Activated T-helper 17 cell treated with anti-CD3 and anti-CD28 coated beads, Interleukin-2, amount 50 U/mL, for 72 hours (primary cell): Measurements from ENCODE around the gene CPLANE2. TPM values are rescaled to one million over a fixed set of nuclear protein-coding genes. Genes with fewer than 3 reads are reported as not detected.
"Not testable (repeated sequence)": the region's sequence is repeated elsewhere in the genome, so short reads cannot be mapped to it uniquely, and the experiment has no call there.

ENCODE experiments used
- ATAC-seq: fragments of 150-1000 bp; cut with Tn5 transposase; replicated peaks from 2 replicates; pipeline ENCODE4 v1.10.0; 2021; ENCODE audit warnings: mild to moderate bottlenecking, moderate library complexity
- H3K27ac Mint-ChIP-seq: one replicate; pipeline ENCODE4 v1.8.0; 2022; ENCODE audit warnings: mixed read lengths
- H3K27me3 Mint-ChIP-seq: one replicate; pipeline ENCODE4 v1.8.0; 2022; ENCODE audit warnings: mixed read lengths
- H3K36me3 Mint-ChIP-seq: one replicate; pipeline ENCODE4 v1.8.0; 2022; ENCODE audit warnings: low read depth, mild to moderate bottlenecking, mixed read lengths
- H3K4me1 Mint-ChIP-seq: one replicate; pipeline ENCODE4 v1.8.0; 2022; ENCODE audit warnings: mixed read lengths
- H3K4me3 Mint-ChIP-seq: one replicate; pipeline ENCODE4 v1.8.0; 2022; ENCODE audit warnings: mild to moderate bottlenecking, mixed read lengths
- H3K9me3 Mint-ChIP-seq: one replicate; pipeline ENCODE4 v1.8.0; 2022; ENCODE audit warnings: mixed read lengths
- total RNA-seq, 2 donors: library from RNA; stranded (reverse); gene quantifications; one replicate each; pipeline ENCODE4 v1.2.3, GENCODE V29; 2022

CPLANE2 gene
- total RNA-seq, 2 donors from 2014 or later = 3.1 to 7.5 TPM

GRCh38 chr1:16226490-16227179 lies 10.3 kb downstream of the CPLANE2 start:
- no peaks in the 10 kb centered on the region for H3K9me3 Mint-ChIP-seq
- H3K27me3 Mint-ChIP-seq = peaks cover 24% of the 10 kb centered on the region
- H3K4me1 Mint-ChIP-seq = no peaks in the 10 kb centered on the region
- no peak overlapping the region for H3K4me3 Mint-ChIP-seq
- no peak overlapping the region for H3K27ac Mint-ChIP-seq
- ATAC-seq = no peak
- H3K36me3 Mint-ChIP-seq = no peaks in the 10 kb centered on the region

- Mint-ChIP-seq H3K4me1 (peaks cover 4% of the 10 kb centered on the region), H3K4me3 (no peak overlapping the region), H3K36me3 (no peaks in the 10 kb centered on the region), H3K27me3 (peaks cover 24% of the 10 kb centered on the region), H3K9me3 (no peaks in the 10 kb centered on the region), H3K27ac (no peak overlapping the region)
- ATAC-seq = no peak
Measured at GRCh38 chr1:16226129-16226489, 10.9 kb downstream of the CPLANE2 start.

GRCh38 chr1:16224472-16224871 lies 12.5 kb downstream of the CPLANE2 start:
- H3K27me3 Mint-ChIP-seq = peaks cover 24% of the 10 kb centered on the region
- no peak for ATAC-seq
- H3K4me1 Mint-ChIP-seq = peaks cover 8% of the 10 kb centered on the region
- no peak overlapping the region for H3K27ac Mint-ChIP-seq
- no peaks in the 10 kb centered on the region for H3K9me3 Mint-ChIP-seq
- H3K4me3 Mint-ChIP-seq = no peak overlapping the region
- no peaks in the 10 kb centered on the region for H3K36me3 Mint-ChIP-seq

- H3K36me3 Mint-ChIP-seq, H3K9me3 Mint-ChIP-seq, H3K4me3 Mint-ChIP-seq, ATAC-seq, H3K4me1 Mint-ChIP-seq, H3K27ac Mint-ChIP-seq: not testable (repeated sequence)
- peaks cover 14% of the 10 kb centered on the region for H3K27me3 Mint-ChIP-seq
Measured at GRCh38 chr1:16222716-16223115, 14.3 kb downstream of the CPLANE2 start.

- Mint-ChIP-seq H3K27me3 (peaks cover 11% of the 10 kb centered on the region), H3K9me3 (no peaks in the 10 kb centered on the region), H3K4me3 (no peak overlapping the region), H3K4me1 (peaks cover 8% of the 10 kb centered on the region), H3K36me3 (no peaks in the 10 kb centered on the region), H3K27ac (no peak overlapping the region)
- no peak for ATAC-seq
Measured at GRCh38 chr1:16221499-16221898, 15.5 kb downstream of the CPLANE2 start.

GRCh38 chr1:16219968-16220500 lies 16.9 kb downstream of the CPLANE2 start:
- Mint-ChIP-seq H3K27ac (peak overlapping the region; percentile 50), H3K36me3 (no peaks in the 10 kb centered on the region), H3K9me3 (no peaks in the 10 kb centered on the region), H3K4me3 (no peak overlapping the region), H3K4me1 (peaks cover 12% of the 10 kb centered on the region), H3K27me3 (peaks cover 5% of the 10 kb centered on the region)
- ATAC-seq = no peak

GRCh38 chr1:16218674-16219071 lies 18.3 kb downstream of the CPLANE2 start:
- no peaks in the 10 kb centered on the region for H3K27me3 Mint-ChIP-seq
- H3K4me1 Mint-ChIP-seq = peaks cover 12% of the 10 kb centered on the region
- H3K4me3 Mint-ChIP-seq = peak overlapping the region; percentile 85
- no peak for ATAC-seq
- H3K27ac Mint-ChIP-seq = no peak overlapping the region
- H3K9me3 Mint-ChIP-seq = no peaks in the 10 kb centered on the region
- H3K36me3 Mint-ChIP-seq = no peaks in the 10 kb centered on the region

GRCh38 chr1:16218014-16218673 lies 18.8 kb downstream of the CPLANE2 start:
- no peak for ATAC-seq
- Mint-ChIP-seq H3K27me3 (no peaks in the 10 kb centered on the region), H3K27ac (no peak overlapping the region), H3K4me3 (peak overlapping the region; percentile 85), H3K36me3 (no peaks in the 10 kb centered on the region), H3K9me3 (no peaks in the 10 kb centered on the region), H3K4me1 (peaks cover 12% of the 10 kb centered on the region)

GRCh38 chr1:16217061-16217785 lies 19.8 kb downstream of the CPLANE2 start:
- H3K27me3 Mint-ChIP-seq = no peaks in the 10 kb centered on the region
- peak overlapping the region; percentile 85 for H3K4me3 Mint-ChIP-seq
- no peaks in the 10 kb centered on the region for H3K36me3 Mint-ChIP-seq
- peaks cover 12% of the 10 kb centered on the region for H3K4me1 Mint-ChIP-seq
- peak; percentile 99 for ATAC-seq
- no peak overlapping the region for H3K27ac Mint-ChIP-seq
- no peaks in the 10 kb centered on the region for H3K9me3 Mint-ChIP-seq

GRCh38 chr1:16215882-16216753 lies 20.9 kb downstream of the CPLANE2 start:
- ATAC-seq = peak; percentile 50
- Mint-ChIP-seq H3K36me3 (no peaks in the 10 kb centered on the region), H3K27ac (no peak overlapping the region), H3K4me3 (peak overlapping the region; percentile 85), H3K9me3 (no peaks in the 10 kb centered on the region), H3K4me1 (peaks cover 7% of the 10 kb centered on the region), H3K27me3 (no peaks in the 10 kb centered on the region)

GRCh38 chr1:16215240-16215639 lies 21.7 kb downstream of the CPLANE2 start:
- not testable (repeated sequence) for H3K36me3 Mint-ChIP-seq, H3K9me3 Mint-ChIP-seq, H3K27ac Mint-ChIP-seq, H3K27me3 Mint-ChIP-seq, ATAC-seq, H3K4me1 Mint-ChIP-seq, H3K4me3 Mint-ChIP-seq

- H3K4me3 Mint-ChIP-seq = not testable (repeated sequence)
Measured at GRCh38 chr1:16213544-16213943, 23.4 kb downstream of the CPLANE2 start.

GRCh38 chr1:16213013-16213412 lies 24.0 kb downstream of the CPLANE2 start:
- no peaks in the 10 kb centered on the region for H3K36me3 Mint-ChIP-seq
- H3K27me3 Mint-ChIP-seq = no peaks in the 10 kb centered on the region
- H3K9me3 Mint-ChIP-seq = no peaks in the 10 kb centered on the region
- ATAC-seq = no peak
- H3K27ac Mint-ChIP-seq = no peak overlapping the region
- no peak overlapping the region for H3K4me3 Mint-ChIP-seq
- H3K4me1 Mint-ChIP-seq = peaks cover 4% of the 10 kb centered on the region

More at GRCh38 chr1:16213544-16213943, 23.4 kb downstream of the CPLANE2 start:
- H3K27me3 Mint-ChIP-seq, H3K9me3 Mint-ChIP-seq, ATAC-seq, H3K27ac Mint-ChIP-seq, H3K4me1 Mint-ChIP-seq, H3K36me3 Mint-ChIP-seq: not testable (repeated sequence)
